Stimulated activated CD4-positive, alpha-beta T cell treated with anti-CD3 and anti-CD28 coated beads, Interleukin-1b, Interleukin-23, amount 100 ng/mL, for 4 hours (primary cell): Measurements from ENCODE around the gene SAMD8.
"Not testable (repeated sequence)": the region's sequence is repeated elsewhere in the genome, so short reads cannot be mapped to it uniquely, and the experiment has no call there.

ENCODE experiments used
- DNase-seq, 2 donors: peaks; one replicate each; pipeline ENCODE4 v3.0.0-alpha.2; 2020; ENCODE audit warnings: low read depth in 2 of 2

The SAMD8 gene

DNA sequence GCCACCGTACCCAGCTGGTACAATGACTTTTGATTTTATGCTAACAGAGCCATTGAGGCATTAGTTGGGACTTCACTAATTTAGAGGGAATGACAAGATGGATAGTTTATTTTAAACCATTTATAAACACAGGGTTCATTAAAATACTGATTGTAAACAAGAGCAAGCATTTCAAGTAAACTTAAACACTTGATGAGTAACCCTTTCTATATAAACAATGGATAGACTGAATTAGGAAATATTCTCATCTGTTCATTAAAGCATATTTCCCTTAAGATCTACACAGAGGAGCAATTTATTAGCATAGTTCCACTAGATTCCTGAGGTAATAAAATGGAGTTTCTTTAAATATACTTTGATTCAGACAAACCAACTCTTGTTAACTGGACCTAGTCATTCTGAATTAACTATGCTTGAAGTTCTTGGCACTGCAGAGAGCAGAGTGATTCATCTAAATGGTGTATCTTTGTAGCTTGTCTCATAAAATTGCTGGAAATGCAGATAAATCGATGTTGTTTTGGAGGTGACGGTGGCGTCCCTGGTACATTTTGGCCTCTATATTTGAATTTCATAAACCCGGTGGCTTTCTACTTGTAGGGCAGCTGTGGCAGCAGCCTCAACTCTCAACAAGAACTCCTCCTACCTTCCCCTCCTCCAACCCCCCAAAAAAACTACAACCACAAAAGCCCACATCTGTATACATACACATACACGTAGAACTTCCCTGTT, 83.7 kb downstream of the SAMD8 start:
- no peak for DNase-seq

DNA sequence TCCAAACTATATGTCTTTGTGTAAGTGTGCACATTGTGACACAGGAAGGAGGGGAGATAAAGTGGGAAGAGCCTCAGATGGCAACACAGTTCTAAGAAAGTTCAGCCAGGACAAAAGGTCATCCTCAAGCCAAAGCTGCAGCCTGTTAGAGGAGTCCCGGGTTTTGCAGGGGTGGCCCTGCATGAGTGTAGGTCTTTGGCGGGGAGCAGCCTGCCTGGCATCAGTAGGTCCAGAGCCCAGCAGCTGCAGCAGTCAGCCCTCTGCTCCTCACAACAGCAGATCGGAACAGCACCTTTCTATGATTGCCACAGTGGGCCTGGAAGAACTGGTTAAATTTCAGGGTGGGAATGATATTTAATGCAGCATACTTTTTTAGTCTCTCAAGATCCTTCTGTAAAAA, 85.6 kb downstream of the SAMD8 start:
- no peak for DNase-seq

DNA sequence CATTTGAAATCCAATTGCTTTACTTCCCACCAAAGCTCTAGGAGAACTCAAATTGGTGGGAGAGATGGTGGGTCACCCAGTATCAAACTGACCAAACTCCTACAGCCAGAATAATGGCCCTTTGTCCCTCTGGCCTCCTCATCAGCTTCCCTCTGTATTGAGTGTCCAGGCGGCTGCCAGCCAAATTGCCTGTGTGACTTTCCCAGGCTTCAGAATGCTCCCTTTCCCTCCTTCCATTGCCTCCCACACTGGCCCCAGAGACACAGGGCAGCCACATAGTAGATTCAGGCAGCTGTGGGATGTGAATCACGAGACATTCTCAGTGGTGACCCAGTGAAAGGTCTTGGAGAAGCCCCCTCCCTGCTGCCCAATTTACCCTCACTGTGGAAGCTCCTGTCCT, 86.5 kb downstream of the SAMD8 start:
- no peak for DNase-seq

DNA sequence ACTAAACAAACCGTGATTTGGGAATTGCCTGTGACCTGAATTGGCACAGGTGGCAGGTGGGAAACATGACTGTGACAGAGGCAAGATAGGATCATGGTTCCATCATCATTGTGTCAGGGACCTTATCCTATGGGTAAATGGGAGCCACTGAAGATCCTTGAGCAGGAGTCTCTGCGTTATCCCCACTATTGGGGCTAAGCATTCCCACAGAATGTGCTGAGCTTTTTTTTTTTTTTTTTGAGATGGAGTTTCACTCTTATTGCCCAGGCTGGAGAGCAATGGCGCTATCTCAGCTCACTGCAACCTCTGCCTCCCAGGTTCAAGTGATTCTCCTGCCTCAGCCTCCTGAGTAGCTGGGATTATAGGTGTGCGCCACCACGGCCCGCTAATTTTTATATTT, 88.5 kb downstream of the SAMD8 start:
- DNase-seq: not testable (repeated sequence)

DNA sequence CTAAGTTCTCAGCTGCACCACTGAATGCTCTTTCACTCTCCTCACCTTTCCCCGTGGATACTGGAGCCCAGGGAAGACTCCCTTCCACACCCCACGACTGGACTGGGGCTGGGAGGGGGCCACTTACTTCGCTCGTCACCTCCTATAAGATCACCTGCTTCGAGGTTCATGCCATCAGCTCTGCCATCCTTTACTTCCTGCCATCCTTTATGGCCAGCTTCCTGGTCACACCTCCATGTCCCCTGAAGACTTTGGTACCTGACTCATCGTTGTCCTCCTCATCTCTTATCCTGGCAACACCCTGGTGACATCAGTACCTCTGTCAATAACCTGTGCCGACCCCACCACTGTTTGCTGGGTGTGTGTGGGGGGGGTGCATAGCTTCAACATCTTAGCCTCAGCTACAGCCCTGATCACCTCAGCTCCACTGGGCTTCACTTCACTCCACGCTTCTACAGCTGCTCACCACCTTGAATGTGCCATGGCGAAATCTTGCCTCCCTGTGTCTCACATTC, 90.4 kb downstream of the SAMD8 start:
- no peak for DNase-seq

DNA sequence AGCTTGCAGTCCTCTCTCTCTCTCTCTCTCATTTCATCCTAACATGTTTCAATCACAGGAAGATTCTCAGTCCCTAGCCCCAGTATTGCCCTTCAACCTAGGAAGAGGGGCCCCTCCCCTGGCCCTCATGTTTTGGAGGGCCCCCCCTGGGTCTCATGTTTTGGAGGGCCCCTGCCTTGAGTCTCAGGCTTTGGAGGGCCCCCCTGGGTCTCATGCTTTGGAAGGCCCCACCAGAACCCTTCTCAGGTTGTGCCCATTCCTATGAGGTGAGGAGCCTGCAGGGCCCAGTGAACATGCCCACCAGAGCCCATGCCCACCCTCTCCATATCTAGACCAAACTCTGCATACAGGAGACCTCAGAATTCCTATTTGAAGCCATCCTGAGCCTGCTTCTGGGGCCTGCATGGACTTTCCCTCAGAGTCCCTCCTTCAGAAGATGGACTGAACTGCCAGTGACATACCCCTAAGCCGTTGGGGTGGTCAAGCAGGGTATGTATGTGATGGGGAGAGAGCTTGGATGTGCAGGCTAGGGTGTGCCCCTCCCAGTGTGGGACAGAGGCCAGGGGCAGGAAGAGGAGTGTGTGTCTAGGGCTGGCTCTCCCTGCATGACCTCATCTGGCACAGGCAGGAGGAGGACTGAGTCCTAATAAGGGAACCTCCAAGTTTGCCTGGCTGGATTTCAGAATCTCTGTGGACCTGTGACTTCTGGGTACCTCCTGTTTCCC, 91.0 kb downstream of the SAMD8 start:
- no peak for DNase-seq

DNA sequence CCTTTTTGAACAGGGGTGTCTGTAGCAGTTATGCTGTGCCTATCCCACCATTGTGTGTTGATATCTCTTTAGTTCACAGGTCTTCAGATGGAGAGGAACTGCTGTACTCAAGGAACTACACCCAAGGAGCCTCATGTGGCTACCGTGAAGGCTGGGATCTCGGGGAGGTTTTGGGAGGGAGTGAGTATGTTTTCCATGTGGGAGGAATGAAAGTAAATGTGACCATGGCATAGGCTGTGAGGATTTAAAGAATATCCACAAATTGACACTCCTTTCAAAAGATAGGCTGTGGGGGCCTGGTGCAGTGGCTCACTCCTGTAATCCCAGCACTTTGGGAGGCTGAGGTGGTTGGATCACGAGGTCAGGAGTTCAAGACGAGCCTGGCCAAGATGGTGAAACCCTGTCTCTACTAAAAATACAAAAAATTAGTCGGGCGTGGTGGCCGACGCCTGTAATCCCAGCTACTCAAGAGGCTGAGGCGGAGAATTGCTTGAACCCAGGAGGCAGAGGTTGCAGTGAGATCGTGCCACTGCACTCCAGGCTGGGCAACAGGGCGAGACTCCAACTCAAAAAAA, 91.7 kb downstream of the SAMD8 start:
- not testable (repeated sequence) for DNase-seq

DNA sequence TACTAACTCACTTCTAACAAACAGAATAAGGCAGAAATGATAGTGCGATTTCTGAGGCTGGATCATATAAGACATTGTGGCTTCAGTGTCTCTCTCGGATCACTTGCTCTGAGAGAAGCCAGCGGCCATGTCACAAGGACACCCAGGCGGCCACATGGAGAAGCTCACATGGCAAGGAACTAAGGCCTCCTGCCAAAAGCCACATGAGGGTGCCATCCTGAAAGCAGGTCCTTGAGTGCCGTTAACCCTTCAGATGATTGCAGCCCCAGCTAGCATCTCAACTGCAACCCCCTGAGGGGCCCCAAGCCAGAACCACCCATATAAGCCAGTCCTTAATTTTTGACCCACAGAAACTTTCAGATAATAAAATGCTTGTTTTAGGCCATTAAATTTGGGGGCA, 92.3 kb downstream of the SAMD8 start:
- DNase-seq: no peak

DNA sequence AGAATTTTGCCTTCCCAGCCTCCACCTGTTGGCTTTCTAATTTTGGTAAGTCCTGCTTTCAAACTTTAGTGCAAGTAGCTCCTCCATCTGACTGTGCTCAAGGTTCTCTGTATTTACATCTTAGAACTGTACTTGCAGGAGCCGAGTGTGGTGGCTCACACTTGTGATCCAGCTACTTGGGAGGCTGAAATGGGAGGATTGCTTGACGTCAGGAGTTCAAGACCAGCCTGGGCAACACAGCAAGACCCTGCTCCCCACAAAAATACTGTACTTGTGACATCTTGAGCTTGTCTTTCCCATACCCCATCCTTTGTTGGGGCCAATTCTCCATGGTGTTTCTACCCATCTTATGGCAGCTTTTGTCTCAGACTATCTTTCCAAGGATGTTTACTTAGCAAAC, 94.5 kb downstream of the SAMD8 start:
- DNase-seq: no peak

DNA sequence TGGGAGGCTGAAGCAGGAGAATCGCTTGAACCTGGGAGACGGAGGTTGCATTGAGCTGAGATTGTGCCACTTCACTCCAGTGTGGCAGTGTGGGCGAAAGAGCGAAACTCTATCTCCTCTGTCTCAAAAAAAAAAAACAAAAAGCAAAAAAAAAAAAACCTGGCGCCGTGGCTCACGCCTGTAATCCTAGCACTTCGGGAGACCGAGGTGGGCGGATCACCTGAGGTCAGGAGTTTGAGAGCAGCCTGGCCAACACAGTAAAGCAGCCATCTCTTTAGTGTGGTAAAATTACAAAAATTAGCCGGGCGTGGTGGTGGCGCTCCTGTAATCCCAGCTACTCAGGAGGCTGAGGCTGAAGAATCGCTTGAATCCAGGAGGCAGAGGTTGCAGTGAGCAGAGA, 95.2 kb downstream of the SAMD8 start:
- DNase-seq: not testable (repeated sequence)

DNA sequence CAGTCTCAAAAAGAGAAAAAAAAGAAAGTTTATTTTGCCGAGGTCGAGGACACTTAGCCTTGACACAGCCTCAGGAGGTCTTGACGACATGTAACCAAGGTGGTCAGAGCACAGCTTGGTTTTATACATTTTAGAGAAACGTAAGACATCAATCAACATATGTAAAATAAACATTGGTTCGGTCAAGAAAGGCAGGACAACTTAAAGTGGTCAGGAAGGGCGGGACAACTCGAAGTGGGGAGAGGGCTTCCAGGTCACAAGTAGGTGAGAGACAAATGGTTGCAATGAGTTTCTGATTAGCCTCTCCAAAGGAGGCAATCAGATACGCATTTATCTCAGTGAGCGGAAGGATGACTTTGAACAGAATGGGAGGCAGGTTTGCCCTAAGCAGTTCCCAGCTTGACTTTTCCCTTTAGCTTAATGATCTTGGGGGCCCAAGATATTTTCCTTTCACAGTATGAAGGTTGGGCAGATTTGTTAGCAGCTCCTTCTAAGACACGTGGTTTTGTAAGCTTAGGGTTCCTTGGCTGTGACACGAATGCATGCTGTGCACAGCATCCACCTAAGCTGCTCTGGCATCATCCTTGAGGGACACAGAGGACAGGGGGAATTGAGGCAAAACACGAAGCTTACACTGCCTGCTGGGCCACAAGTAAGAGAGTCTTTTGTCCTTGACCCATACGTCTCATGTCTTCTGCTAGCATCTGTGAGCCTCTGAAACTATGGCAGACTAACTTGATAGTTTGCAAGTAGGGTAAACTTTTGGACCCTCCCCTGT, 95.8 kb downstream of the SAMD8 start:
- DNase-seq: no peak

DNA sequence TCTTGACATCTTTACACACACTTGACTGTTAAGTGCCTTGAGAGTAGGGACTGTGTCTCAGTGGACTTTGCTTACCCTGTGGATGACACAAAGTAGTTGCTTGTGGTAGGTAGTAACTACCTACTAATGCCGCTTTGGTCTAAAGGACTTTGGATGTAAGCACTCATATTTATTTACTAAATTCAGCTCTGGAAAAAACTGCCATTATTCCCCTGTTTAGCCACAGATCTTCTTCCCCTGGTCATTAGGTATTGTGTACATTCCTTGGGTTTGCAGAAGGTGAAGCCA, 96.3 kb downstream of the SAMD8 start:
- DNase-seq: no peak

DNA sequence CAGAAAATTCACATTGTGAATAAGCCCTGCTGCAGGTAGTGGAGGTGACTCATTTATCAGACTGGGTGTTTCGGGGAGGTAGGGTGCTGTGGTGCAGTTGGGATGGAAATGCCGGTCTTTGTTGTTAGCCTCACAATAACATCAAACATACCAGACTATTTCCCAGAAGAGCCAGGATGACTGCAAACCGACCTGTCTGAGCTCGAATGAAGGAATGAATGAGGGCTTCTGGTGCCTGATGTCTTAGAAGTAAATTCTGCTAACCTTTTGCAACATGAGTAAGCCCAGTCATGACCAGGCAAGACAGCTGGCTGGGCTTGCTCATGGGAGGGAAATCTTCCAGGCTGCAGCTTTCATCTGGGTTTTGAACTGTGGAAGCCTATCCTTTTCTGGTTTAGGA, 96.7 kb downstream of the SAMD8 start:
- no peak for DNase-seq

DNA sequence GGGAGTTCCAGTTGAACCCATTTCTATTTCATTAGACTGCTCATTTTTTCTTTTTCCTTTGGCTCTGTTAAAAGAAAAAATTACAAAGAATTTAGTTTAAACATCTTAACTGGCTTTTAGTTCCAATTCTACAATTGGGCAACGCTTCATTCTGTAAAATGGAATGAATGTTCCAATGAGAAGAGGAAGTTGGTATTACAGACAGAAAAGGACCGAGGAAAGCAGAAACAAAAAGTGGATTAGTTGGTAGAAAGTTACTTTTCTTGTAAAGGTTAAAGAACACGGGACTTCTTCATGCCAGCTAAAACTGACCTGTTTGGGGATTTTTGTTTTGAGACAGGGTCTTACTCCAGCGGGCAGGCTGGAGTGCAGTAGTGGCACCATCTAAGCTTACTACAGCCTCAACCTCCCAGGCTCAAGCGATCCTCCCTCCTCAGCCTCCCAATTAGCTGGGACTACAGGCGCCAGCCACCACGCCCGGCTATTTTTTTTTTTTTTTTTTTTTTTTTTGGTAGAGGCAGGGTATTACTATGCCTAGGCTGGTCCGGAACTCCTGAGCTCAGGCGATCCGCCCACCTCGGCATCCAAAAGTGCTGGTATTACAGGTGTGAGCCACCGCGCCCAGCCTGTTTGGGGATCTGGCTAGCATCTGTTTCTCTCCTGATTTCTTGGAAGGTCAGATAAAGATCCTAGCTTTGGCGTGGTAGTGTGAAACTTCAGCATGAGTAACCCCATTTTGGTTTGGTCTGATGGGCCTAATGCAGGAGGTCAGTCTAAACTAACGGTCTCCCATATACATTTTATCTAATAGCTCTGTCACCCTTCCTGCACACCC, 97.8 kb downstream of the SAMD8 start:
- DNase-seq: no peak

DNA sequence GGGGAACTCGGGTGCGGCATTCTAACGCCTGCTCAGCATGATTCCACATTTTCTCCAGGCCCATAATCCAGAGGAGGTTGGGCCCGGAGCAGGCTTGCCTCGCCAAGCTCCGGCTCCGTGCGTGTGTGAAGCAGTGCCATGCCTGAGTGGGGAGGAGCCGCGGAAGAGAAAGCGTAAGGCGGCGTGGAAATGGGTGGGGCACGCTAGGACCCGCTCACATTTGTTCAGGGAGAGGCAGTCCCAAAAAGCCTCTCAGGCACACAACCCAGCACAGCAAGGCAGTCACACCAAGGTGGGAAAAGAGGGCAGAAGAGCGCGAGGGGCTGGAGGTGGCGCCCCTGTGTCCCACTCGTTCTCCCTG, 98.4 kb downstream of the SAMD8 start:
- peak; percentile 61 to 62 for DNase-seq

DNA sequence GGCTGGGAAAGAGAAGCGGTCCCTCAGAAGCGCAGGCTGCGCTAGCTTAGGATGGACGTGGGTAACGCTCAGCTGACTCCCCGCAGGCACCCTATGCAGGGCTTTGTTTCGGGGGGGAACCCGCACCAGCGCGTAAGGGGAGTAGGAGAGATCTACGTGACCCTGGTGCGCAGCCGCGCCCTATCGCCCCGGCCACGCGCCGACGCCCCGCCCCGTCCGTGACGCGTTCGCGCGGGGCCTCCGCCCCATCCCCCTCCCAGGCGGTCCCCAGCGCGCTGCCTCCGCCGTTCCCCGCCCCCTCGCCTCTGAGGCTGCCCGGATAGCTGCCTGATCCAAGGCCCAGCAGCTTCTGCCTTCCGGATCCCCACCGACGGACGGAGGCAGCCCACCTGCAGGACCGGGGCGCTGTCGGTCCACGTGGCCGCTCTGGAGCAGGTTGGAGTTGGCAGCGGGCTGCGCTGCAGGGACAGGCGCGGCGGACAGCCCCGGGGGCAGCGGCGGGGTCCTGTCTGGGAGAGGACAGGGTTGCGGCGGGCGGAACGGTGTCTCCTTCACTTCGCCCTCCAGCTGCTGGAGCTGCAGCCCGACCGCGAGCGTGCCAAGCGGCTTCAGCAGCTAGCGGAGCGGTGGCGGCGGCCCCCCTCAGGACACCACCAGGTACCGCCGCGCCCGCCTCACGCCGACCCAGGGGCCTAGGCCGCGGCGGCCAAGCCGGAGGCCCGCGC, 99.0 kb downstream of the SAMD8 start, which contains the start of gene VDAC2:
TSS of gene VDAC2 (plus strand) at position 515 of the 725 bp plus-strand sequence. CDS start 363 bp downstream, outside the sequence.
- DNase-seq: peak; percentile 95

DNA sequence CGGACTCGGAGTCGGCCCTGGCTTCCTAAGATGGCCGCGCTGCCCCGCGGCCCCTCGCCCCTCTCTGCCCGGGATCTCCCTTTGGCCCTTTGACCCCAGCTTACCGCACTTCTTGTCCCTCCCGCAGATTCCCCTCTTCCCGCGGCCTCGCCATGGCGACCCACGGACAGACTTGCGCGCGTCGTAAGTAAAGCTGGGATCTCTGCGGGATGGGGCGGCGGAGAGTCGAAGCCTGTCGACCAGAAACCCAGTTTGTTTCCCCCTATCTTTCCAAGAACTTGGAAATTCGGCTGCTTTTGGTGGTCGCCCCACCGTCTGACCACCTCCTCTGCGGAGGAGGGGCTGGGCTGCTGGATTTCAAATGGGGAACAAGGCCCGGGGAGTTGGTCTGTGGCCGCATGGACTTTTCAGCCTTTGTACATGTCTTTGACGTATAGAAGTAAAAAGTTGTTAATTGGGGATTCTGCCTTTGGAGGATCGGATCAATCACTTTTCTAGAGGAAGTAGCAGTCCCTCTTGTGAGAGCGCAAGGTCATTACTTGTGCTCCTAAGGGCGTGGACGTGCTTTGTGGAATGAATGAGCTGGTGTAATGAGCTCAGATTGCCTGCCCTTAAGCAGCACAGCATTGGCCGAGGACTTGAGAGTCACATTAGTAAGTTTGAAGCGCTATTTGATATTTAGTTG, 99.7 kb downstream of the SAMD8 start:
- peak in 1 of 2 donors; percentile 10 for DNase-seq

DNA sequence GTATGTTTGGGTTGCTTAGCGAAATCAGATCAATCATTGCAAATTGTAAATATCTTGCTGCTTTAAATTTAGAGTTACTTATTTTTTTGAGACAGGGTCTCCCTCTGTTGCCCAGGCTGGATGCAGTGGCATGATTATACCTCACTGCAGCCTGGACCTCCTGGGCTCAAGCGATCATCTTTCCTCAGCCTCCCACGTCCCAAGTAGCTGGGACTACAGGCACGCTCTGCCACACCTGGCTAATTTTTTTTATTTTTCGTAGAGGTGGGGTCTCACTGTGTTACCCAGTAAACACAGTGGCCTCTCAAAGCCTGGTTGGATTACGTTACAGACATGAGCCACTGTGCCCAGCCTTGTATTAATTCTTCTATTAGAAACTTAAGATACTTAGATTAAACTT, 100.9 kb downstream of the SAMD8 start:
- no peak for DNase-seq

DNA sequence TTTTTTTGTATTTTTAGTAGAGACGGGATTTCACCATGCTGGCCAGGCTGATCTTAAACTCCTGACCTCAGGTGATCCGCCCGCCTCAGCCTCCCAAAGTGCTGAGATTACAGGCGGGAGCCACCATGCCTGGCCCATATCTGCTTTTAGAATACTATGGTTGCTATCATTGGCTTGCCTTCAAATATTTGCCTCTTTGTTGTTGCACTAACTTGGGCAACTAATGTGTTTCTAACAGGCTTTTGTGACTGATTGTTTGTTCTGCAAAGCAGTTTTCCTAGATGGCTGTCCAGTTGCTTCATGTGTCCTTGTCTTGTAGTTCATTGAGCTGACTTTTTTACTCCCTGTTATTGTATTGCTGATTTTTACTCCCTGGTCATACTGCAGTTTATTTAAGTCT, 108.8 kb downstream of the SAMD8 start:
- DNase-seq: no peak

DNA sequence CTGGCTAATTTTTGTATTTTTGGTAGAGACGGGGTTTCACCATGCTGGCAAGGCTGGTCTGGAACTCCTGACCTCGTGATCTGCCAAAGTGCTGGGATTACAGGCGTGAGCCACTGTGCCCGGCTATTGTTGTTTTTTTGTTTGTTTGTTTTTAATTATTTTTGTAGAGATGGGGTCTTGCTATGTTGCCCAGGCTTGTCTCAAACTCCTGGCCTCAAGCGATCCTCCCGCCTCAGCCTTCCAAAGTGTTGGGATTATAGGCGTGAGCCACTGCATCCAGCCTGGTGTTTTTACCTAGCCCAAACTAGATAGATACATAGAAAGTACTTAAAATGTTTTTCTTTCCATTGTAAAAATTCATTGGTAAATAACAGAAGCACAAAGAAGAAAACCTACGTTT, 110.0 kb downstream of the SAMD8 start:
- DNase-seq: not testable (repeated sequence)
